Measurements from ENCODE around the gene ZBTB46.

DNA sequence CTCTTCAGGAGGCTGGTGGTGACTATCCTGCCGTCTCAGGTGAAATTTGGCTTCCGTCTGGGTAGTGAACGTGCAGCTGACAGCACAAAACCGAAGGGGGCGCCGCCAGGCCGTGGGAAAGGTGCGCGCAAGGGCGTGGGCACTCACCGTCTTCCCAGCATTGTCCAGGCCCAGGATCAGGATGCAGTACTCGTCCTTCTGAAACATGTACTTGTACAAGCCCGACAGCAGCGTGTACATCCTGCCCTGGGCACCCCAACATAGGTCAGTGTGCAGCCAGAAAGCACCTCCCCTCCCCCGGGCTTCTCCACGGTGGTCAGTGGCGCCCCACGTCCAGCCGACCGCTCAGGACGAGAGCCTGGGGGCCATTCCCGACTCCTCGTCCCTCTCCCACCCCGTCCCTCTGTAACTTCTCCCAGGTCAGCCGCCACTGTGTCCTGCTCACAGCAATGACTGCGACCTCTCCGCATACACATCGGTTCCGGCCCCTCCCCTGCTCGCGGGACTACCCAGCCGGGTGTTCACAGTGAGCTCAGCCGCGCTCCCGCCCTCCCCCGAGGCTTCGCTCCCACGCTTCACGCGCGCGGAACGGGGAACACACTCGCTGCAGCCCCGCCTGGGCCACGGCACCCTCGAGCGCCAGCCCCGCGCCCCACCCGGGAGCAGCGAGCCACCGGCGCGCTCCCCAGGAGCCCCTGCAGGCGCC, 124.1 kb downstream of the ZBTB46 start:
- TF ChIP-seq POLR2A (IDR thresholded peaks at IDR 0.05): no peak
- TF ChIP-seq, protein P1, sequence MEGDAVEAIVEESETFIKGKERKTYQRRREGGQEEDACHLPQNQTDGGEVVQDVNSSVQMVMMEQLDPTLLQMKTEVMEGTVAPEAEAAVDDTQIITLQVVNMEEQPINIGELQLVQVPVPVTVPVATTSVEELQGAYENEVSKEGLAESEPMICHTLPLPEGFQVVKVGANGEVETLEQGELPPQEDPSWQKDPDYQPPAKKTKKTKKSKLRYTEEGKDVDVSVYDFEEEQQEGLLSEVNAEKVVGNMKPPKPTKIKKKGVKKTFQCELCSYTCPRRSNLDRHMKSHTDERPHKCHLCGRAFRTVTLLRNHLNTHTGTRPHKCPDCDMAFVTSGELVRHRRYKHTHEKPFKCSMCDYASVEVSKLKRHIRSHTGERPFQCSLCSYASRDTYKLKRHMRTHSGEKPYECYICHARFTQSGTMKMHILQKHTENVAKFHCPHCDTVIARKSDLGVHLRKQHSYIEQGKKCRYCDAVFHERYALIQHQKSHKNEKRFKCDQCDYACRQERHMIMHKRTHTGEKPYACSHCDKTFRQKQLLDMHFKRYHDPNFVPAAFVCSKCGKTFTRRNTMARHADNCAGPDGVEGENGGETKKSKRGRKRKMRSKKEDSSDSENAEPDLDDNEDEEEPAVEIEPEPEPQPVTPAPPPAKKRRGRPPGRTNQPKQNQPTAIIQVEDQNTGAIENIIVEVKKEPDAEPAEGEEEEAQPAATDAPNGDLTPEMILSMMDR (IDR thresholded peaks at IDR 0.05): no peak
